SK-N-SH treated with all-trans-retinoic acid at 6 μM for 48 hours (cell line): Measurements from ENCODE around the gene SPECC1.

ENCODE experiments used
- ATAC-seq: fragments of 200-7000 bp; cut with Tn5 transposase; 3 replicates; pipeline ENCODE4 v1.9.1; 2020; ENCODE audit warnings: mild to moderate bottlenecking, moderate library complexity
- ARNTL ChIP-seq: fragments of 450-650 bp; formaldehyde crosslinking; IDR thresholded peaks from 2 replicates; pipeline ENCODE4 v1.5.0; 2020; ENCODE audit warnings: low read depth, mild to moderate bottlenecking, moderate library complexity, borderline replicate concordance
- BACH2 ChIP-seq: fragments of 250-450 bp; sonication (Bioruptor Pico); IDR thresholded peaks from 2 replicates; pipeline ENCODE4 v1.9.0; 2021; ENCODE audit warnings: mild to moderate bottlenecking, borderline replicate concordance
- CREB5 ChIP-seq: fragments of 250-450 bp; sonication (Bioruptor Pico); IDR thresholded peaks from 2 replicates; pipeline ENCODE4 v1.5.1; 2020; ENCODE audit warnings: low read depth, mild to moderate bottlenecking, moderate library complexity
- CSDC2 ChIP-seq: fragments of 250-450 bp; sonication (Bioruptor Pico); IDR thresholded peaks from 2 replicates; pipeline ENCODE4 v1.5.0; 2020; ENCODE audit warnings: mild to moderate bottlenecking, moderate library complexity
- CSRNP3 ChIP-seq: fragments of 250-450 bp; sonication (Bioruptor Pico); IDR thresholded peaks from 2 replicates; pipeline ENCODE4 v1.5.1; 2021; ENCODE audit warnings: mild to moderate bottlenecking, moderate library complexity
- ESRRG ChIP-seq: fragments of 250-450 bp; sonication (Bioruptor Pico); IDR thresholded peaks from 2 replicates; pipeline ENCODE4 v1.6.1; 2021; ENCODE audit warnings: mild to moderate bottlenecking
- GLIS3 ChIP-seq: fragments of 250-450 bp; sonication (Bioruptor Pico); IDR thresholded peaks from 2 replicates; pipeline ENCODE4 v1.5.0; 2020; ENCODE audit warnings: mild to moderate bottlenecking, moderate library complexity
- OSR1 ChIP-seq: fragments of 250-450 bp; sonication (Bioruptor Pico); IDR thresholded peaks from 2 replicates; pipeline ENCODE4 v1.8.0; 2022; ENCODE audit warnings: moderate library complexity, mild to moderate bottlenecking, inconsistent platforms
- PATZ1 ChIP-seq: fragments of 250-450 bp; sonication (Bioruptor Pico); IDR thresholded peaks from 2 replicates; pipeline ENCODE4 v1.8.0; 2020; ENCODE audit warnings: mild to moderate bottlenecking, moderate library complexity, borderline replicate concordance
- POU6F1 ChIP-seq: fragments of 250-450 bp; sonication (Bioruptor Pico); IDR thresholded peaks from 2 replicates; pipeline ENCODE4 v1.8.0; 2021; ENCODE audit warnings: low read depth, mild to moderate bottlenecking, moderate library complexity, borderline replicate concordance
- PPARA ChIP-seq: fragments of 250-450 bp; sonication (Bioruptor Pico); IDR thresholded peaks from 2 replicates; pipeline ENCODE4 v1.5.0; 2020; ENCODE audit warnings: mild to moderate bottlenecking, borderline replicate concordance
- TCF4 ChIP-seq: fragments of 250-450 bp; sonication (Bioruptor Pico); IDR thresholded peaks from 2 replicates; pipeline ENCODE4 v1.8.0; 2021; ENCODE audit warnings: mild to moderate bottlenecking, moderate library complexity, borderline replicate concordance
- TOX ChIP-seq: fragments of 250-450 bp; sonication (Bioruptor Pico); IDR thresholded peaks from 2 replicates; pipeline ENCODE4 v1.8.0; 2021; ENCODE audit warnings: mild to moderate bottlenecking, moderate library complexity, borderline replicate concordance
- TSHZ2 ChIP-seq: fragments of 250-450 bp; sonication (Bioruptor Pico); IDR thresholded peaks from 2 replicates; pipeline ENCODE4 v1.5.0; 2020; ENCODE audit warnings: mild to moderate bottlenecking, moderate library complexity
- ZC3H10 ChIP-seq: fragments of 250-450 bp; sonication (Bioruptor Pico); IDR thresholded peaks from 2 replicates; pipeline ENCODE4 v1.5.1; 2021; ENCODE audit warnings: mild to moderate bottlenecking, moderate library complexity
- ZFP3 ChIP-seq: fragments of 250-450 bp; sonication (Bioruptor Pico); IDR thresholded peaks from 2 replicates; pipeline ENCODE4 v1.5.0; 2020; ENCODE audit warnings: mild to moderate bottlenecking, moderate library complexity
- ZFP30 ChIP-seq: fragments of 450-650 bp; formaldehyde crosslinking; IDR thresholded peaks from 2 replicates; pipeline ENCODE4 v1.5.0; 2022; ENCODE audit warnings: mild to moderate bottlenecking, moderate library complexity
- ZNF565 ChIP-seq: fragments of 450-650 bp; formaldehyde crosslinking; conservative IDR thresholded peaks from 2 replicates; pipeline ENCODE4 v1.5.0; 2020; ENCODE audit warnings: low read depth, mild to moderate bottlenecking, moderate library complexity
- ZNF70 ChIP-seq: fragments of 450-650 bp; formaldehyde crosslinking; IDR thresholded peaks from 2 replicates; pipeline ENCODE4 v1.5.0; 2020; ENCODE audit warnings: mild to moderate bottlenecking, moderate library complexity
- ZNF8 ChIP-seq: fragments of 450-650 bp; formaldehyde crosslinking; IDR thresholded peaks from 2 replicates; pipeline ENCODE4 v1.5.0; 2020; ENCODE audit warnings: mild to moderate bottlenecking, moderate library complexity

SPECC1 gene

GRCh38 chr17:20184977-20185619, 175.9 kb downstream of the SPECC1 start:
- no peak for TF ChIP-seq ESRRG
- no peak for TF ChIP-seq ZNF8 (CRISPR knock-in tag)
- TF ChIP-seq ZNF70 (CRISPR knock-in tag): no peak
- no peak for TF ChIP-seq ZC3H10
- no peak for TF ChIP-seq CSDC2 (CRISPR knock-in tag)
- no peak for TF ChIP-seq OSR1
- no peak for TF ChIP-seq POU6F1 (CRISPR knock-in tag)
- no peak for TF ChIP-seq PATZ1
- no peak for TF ChIP-seq ZNF565
- no peak for TF ChIP-seq ZFP30 (CRISPR knock-in tag)
- no peak for TF ChIP-seq TCF4
- no peak for TF ChIP-seq ARNTL (CRISPR knock-in tag)
- no peak for TF ChIP-seq CSRNP3 (CRISPR knock-in tag)
- TF ChIP-seq ZFP3: no peak
- no peak for TF ChIP-seq GLIS3 (CRISPR knock-in tag)
- no peak for TF ChIP-seq BACH2 (CRISPR knock-in tag)
- TF ChIP-seq PPARA (CRISPR knock-in tag): no peak
- TF ChIP-seq TSHZ2 (CRISPR knock-in tag): no peak
- TF ChIP-seq CREB5 (CRISPR knock-in tag): no peak
- TF ChIP-seq, all 23 proteins: peak for 0
- no peak for ATAC-seq

GRCh38 chr17:20187049-20187448, 177.9 kb downstream of the SPECC1 start:
- no peak for TF ChIP-seq CSDC2 (CRISPR knock-in tag)
- no peak for TF ChIP-seq TOX (CRISPR knock-in tag)
- no peak for TF ChIP-seq ZFP3
- no peak for TF ChIP-seq TSHZ2 (CRISPR knock-in tag)
- TF ChIP-seq ZNF8 (CRISPR knock-in tag): no peak
- no peak for TF ChIP-seq TCF4
- no peak for ATAC-seq
